H1 (cell line): ENCODE measurements around the gene RPS6KA2. TPM values are rescaled to one million over a fixed set of nuclear protein-coding genes. Genes with fewer than 3 reads are reported as not detected.

Experiments used
- BCL11A ChIP-seq, 2 experiments: IDR thresholded peaks; one replicate each; pipeline ENCODE4 v1.6.1; 2011; ENCODE audit warnings: low read depth in 2 of 2, low read length in 2 of 2, mild to moderate bottlenecking in 2 of 2
- CHD7 ChIP-seq: fragments of 300-600 bp; sonication (generic); IDR thresholded peaks from 2 replicates; pipeline ENCODE4 v1.7.1; 2012; ENCODE audit warnings: low read length, moderate library complexity, mild to moderate bottlenecking, inconsistent platforms; ENCODE audit not compliant: insufficient replicate concordance
- SIN3A ChIP-seq, 2 experiments: IDR thresholded peaks in 1 of 2; conservative IDR thresholded peaks in 1 of 2; 2 replicates each; pipeline ENCODE4 v1.6.1; 2011 to 2012; ENCODE audit warnings: low read length in 2 of 2, improper control_type of control experiment in 1 of 2, low read depth in 1 of 2, mild to moderate bottlenecking in 1 of 2
- TBP ChIP-seq: IDR thresholded peaks from 2 replicates; pipeline ENCODE4 v1.6.1; 2011; ENCODE audit warnings: low read depth, low read length, improper control_type of control experiment
- polyA plus RNA-seq, 7 experiments: library from polyadenylated mRNA; depleted of rRNA in 3 of 7; stranded (reverse) in 5 of 7; unstranded in 2 of 7; fragments of >200 nt in 5 of 7; fragments of 200-250 nt in 2 of 7; gene quantifications; 1 replicate in 5 of 7; 2 replicates in 1 of 7; 4 replicates in 1 of 7; pipeline versions ENCODE4 v1.2.1 to v1.2.3, GENCODE V29; 2011 to 2013; ENCODE audit warnings: missing spikeins in 2 of 7, mixed read lengths in 2 of 7
- total RNA-seq: library from RNA; stranded (reverse); fragmentation: NEBNext Ultra II Directional; extraction: Animal tissue kit (Norgen Biotek cat#: 25700); gene quantifications from 2 replicates; pipeline ENCODE4 v1.2.1, GENCODE V29; 2021

The RPS6KA2 gene
- total and polyA plus RNA-seq, 2 of the 8 experiments (the other 6 are each of a cell fraction or from before 2014, with no cell fraction given) = 8.8 to 25.7 TPM

DNA sequence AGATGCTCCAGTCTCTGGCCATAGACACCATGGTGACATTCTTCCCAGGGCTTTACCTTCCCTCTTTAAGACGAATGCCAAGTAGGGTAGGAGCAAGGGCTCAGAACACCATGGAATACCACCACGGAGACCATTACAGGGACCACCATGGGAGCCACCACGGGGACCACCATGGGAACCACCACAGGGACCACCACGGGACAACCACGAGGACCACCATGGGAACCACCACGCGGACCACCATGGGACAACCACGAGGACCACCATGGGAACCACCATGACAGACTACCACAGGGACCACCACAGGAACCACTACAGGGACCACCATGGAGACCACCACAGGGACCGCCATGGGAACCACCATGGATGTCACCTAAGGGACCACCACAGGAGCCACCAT lies 177.4 kb downstream of the RPS6KA2 start (continued):
- TF ChIP-seq BCL11A (IDR thresholded peaks at IDR 0.05; ENCODE audit: low read depth in 2 of 2, low read length in 2 of 2) (no peak), SIN3A (conservative IDR thresholded peaks at IDR 0.05 in 1 of 2, IDR thresholded peaks at IDR 0.05 in 1 of 2; ENCODE audit: low read depth in 1 of 2, low read length in 2 of 2) (no peak), CHD7 (no peak), TBP (no peak)
